Lung (tissue), 12 donors: Measurements from ENCODE around the gene TBCK. TPM values are rescaled to one million over a fixed set of nuclear protein-coding genes. Genes with fewer than 3 reads are reported as not detected.

Experiments
- ATAC-seq: fragments of 200-7000 bp; cut with Tn5 transposase; one replicate; pipeline ENCODE4 v1.9.1; 2020; ENCODE audit warnings: moderate number of reproducible peaks; ENCODE audit not compliant: insufficient read depth, low FRiP score
- DNase-seq, 3 donors: peaks; one replicate each; pipeline ENCODE4 v3.0.0-alpha.2; 2013 to 2017
- H3K27ac ChIP-seq, 2 donors: one replicate each; pipeline ENCODE4 v1.5.1; 2013; ENCODE audit warnings: mild to moderate bottlenecking in 2 of 2, moderate library complexity in 2 of 2, control low read depth in 1 of 2, inconsistent platforms in 1 of 2, low read depth in 1 of 2, low read length in 1 of 2
- H3K27me3 ChIP-seq, 3 donors: one replicate each; pipeline ENCODE4 v1.5.1; 2013; ENCODE audit warnings: low read length in 2 of 3; ENCODE audit not compliant: control insufficient read depth in 3 of 3, insufficient read depth in 3 of 3
- H3K36me3 ChIP-seq, 4 donors: one replicate each; pipeline ENCODE4 v1.5.1; 2013; ENCODE audit warnings: low read length in 4 of 4, mild to moderate bottlenecking in 1 of 4, moderate library complexity in 1 of 4; ENCODE audit not compliant: control insufficient read depth in 4 of 4, insufficient read depth in 4 of 4
- H3K4me1 ChIP-seq, 5 donors: one replicate each; pipeline ENCODE4 v1.5.1; 2013; ENCODE audit warnings: low read length in 5 of 5, mild to moderate bottlenecking in 2 of 5, moderate library complexity in 1 of 5; ENCODE audit not compliant: control insufficient read depth in 5 of 5, insufficient read depth in 5 of 5
- H3K4me3 ChIP-seq: one replicate; pipeline ENCODE4 v1.5.1; 2013; ENCODE audit warnings: mild to moderate bottlenecking, control low read depth, moderate library complexity
- H3K9ac ChIP-seq, 2 donors: one replicate each; pipeline ENCODE4 v1.5.1; 2013; ENCODE audit warnings: low read length in 2 of 2, control low read depth in 1 of 2; ENCODE audit not compliant: insufficient read depth in 1 of 2
- H3K9me3 ChIP-seq, 4 donors: one replicate each; pipeline ENCODE4 v1.5.1; 2013; ENCODE audit warnings: low read length in 3 of 4, mild to moderate bottlenecking in 1 of 4, moderate library complexity in 1 of 4; ENCODE audit not compliant: control insufficient read depth in 4 of 4, insufficient read depth in 3 of 4
- WGBS, 2 donors: extraction: QIAGEN DNeasy Blood & Tissue Kit; methylation state at CpG; one replicate each; pipeline ENCODE4 v1.1.7; 2013; 5-methylcytosine and 5-hydroxymethylcytosine counted together
- polyA plus RNA-seq, 2 donors: library from polyadenylated mRNA; stranded (reverse); fragments of 200-250 nt; gene quantifications; one replicate each; pipeline ENCODE4 v1.2.1, GENCODE V29; 2013
- total RNA-seq, 2 donors: library from RNA; depleted of rRNA in 1 of 2; stranded (reverse); fragments of >200 nt in 1 of 2; gene quantifications; one replicate each; pipeline ENCODE4 v1.2.1, GENCODE V29; 2014 to 2021
- TF ChIP-seq, protein P1 (sequence below): IDR thresholded peaks from 2 replicates; pipeline ENCODE4 v1.5.1; 2012; ENCODE audit warnings: mild to moderate bottlenecking; ENCODE audit errors: control extremely low read depth, extremely low read depth
- donor health status: control.
- donor health status: control.
- donor health status: Bipolar disorder and iron deficiency.
- donor health status: healthy.
- donor health status: DM: yes; HTN: yes; CAD: no.

The TBCK gene
- total and polyA plus RNA-seq, 4 donors, result 6.7 to 71.2 (median 18.6) TPM

DNA sequence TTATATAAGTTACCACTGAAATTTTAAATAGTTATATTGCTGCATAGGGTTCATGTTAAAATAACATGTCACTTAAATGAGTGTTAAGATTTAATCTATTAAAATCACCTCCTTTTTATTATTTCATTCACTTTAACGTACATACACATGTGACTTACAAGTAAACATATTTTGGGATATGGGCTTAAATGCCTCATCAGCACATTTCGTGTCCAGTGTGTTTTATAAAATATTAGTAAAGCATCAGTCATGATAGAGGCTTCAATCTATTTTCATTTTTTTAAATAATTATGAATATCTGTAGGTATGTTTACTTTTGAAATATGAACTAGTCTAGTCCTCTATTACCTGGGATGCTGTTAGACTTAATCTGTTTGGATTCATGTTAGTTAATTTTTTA is 277.1 kb downstream of the TBCK start:
- no peak for DNase-seq
- H3K9ac ChIP-seq, result no peak overlapping the region
- H3K27ac ChIP-seq, result no peak overlapping the region
- no peaks in the 10 kb centered on the region for H3K36me3 ChIP-seq
- no peaks in the 10 kb centered on the region for H3K27me3 ChIP-seq
- H3K9me3 ChIP-seq, result no peaks in the 10 kb centered on the region
- 86 to 91% methylated on average over 2 of the region's 2 CpGs for WGBS, 2 donors
- TF ChIP-seq, protein P1, sequence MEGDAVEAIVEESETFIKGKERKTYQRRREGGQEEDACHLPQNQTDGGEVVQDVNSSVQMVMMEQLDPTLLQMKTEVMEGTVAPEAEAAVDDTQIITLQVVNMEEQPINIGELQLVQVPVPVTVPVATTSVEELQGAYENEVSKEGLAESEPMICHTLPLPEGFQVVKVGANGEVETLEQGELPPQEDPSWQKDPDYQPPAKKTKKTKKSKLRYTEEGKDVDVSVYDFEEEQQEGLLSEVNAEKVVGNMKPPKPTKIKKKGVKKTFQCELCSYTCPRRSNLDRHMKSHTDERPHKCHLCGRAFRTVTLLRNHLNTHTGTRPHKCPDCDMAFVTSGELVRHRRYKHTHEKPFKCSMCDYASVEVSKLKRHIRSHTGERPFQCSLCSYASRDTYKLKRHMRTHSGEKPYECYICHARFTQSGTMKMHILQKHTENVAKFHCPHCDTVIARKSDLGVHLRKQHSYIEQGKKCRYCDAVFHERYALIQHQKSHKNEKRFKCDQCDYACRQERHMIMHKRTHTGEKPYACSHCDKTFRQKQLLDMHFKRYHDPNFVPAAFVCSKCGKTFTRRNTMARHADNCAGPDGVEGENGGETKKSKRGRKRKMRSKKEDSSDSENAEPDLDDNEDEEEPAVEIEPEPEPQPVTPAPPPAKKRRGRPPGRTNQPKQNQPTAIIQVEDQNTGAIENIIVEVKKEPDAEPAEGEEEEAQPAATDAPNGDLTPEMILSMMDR, result no peak
- ATAC-seq, result no peak
- no peak overlapping the region for H3K4me3 ChIP-seq
- H3K4me1 ChIP-seq, result peaks cover 0 to 9% (median 6%) of the 10 kb centered on the region in 5 donors

DNA sequence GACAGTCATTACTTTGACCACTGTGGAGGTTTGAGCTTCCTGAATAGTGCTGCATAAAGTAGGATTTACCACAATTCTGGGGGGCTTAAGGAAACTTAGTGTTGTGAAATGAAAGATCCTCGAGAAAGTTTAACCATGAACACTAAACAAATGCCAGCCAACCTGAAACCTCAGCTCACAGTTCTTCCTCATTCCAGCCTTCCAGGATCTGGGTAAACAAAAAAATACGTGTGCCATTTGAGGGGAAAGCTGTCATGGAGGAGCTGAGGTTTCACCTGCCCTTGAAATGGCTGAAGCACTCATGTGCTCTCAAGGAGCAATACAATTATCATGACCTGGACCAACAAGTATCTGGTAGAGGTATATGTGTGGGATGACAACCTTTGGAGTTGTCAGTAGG is 278.0 kb downstream of the TBCK start:
- ATAC-seq (no peak), DNase-seq (no peak)
- H3K4me3 ChIP-seq, result no peak overlapping the region
- peaks cover 0 to 9% (median 3%) of the 10 kb centered on the region in 5 donors for H3K4me1 ChIP-seq
- H3K36me3 ChIP-seq, result no peaks in the 10 kb centered on the region
- H3K9me3 ChIP-seq, result no peaks in the 10 kb centered on the region
- no peak overlapping the region for H3K9ac ChIP-seq
- TF ChIP-seq, protein P1, result no peak
- no peaks in the 10 kb centered on the region for H3K27me3 ChIP-seq
- WGBS, 2 donors, result 38 to 49% methylated on average over 2 of the region's 2 CpGs
- H3K27ac ChIP-seq, result no peak overlapping the region

DNA sequence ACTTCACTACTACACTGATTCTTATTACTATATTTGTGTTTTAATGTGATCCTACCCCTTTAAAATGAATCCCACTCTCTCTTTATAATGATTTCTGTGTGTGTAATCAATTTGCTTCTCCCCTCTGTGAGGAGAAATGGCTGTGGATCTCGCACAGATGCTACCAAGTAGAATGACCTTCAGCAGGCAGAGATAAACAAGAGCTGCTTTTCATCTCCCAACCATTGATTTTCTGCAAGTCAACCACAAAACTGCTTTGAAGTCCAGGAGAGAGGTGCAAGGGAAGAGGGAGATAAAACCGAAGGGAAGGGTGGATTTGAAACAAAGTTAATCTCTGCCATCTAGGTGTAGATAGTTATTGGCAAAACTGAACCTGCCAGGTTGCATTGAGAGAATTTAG is 279.2 kb downstream of the TBCK start:
- H3K27me3 ChIP-seq, result no peaks in the 10 kb centered on the region
- no peak overlapping the region for H3K9ac ChIP-seq
- peaks cover 0 to 6% (median 0%) of the 10 kb centered on the region in 4 donors for H3K9me3 ChIP-seq
- WGBS, 2 donors, result 79 to 84% methylated on average over 2 of the region's 2 CpGs
- no peak for ATAC-seq
- H3K4me3 ChIP-seq, result no peak overlapping the region
- TF ChIP-seq, protein P1, result no peak
- no peak overlapping the region for H3K27ac ChIP-seq
- no peak for DNase-seq
- no peaks in the 10 kb centered on the region for H3K36me3 ChIP-seq
- peaks cover 0 to 9% (median 3%) of the 10 kb centered on the region in 5 donors for H3K4me1 ChIP-seq

DNA sequence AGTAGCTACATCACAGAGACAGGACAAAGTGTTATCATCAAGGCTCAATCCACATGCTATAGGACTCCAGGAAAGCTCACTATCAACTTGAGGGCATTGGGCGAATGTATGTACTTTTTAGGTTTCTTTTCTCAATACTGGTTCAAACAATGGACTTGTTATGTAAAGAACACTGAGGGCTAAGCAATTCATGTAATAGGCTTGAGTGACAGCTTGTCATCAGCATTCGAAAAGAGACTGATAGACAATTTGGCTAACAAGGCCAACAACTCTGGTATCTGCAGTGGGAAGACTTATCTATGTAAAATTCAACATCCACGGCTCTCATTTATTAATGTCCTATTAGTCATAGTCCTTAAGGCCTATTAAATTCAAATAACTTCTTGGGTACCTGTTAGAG is 279.7 kb downstream of the TBCK start:
- Histone ChIP-seq H3K27me3 (no peaks in the 10 kb centered on the region), H3K36me3 (no peaks in the 10 kb centered on the region), H3K9ac (no peak overlapping the region), H3K9me3 (peaks cover 0 to 6% (median 0%) of the 10 kb centered on the region in 4 donors), H3K27ac (no peak overlapping the region), H3K4me1 (peaks cover 0 to 9% (median 3%) of the 10 kb centered on the region in 5 donors), H3K4me3 (no peak overlapping the region)
- WGBS, 2 donors, result 92 to 97% methylated on average over 3 of the region's 3 CpGs
- DNase-seq (no peak), ATAC-seq (no peak)
- TF ChIP-seq, protein P1, result no peak
